ENCODE measurements around the gene MSMP. TPM values are rescaled to one million over a fixed set of nuclear protein-coding genes. Genes with fewer than 3 reads are reported as not detected.

Gene MSMP
- total and polyA plus RNA-seq, 10 of the 15 experiments (the other 5 are each of a cell fraction or from before 2014, with no cell fraction given), result 0.33 to 2.4 (median 0.86) TPM; not detected in 4

- peaks cover 51% of the 10 kb centered on the region for H3K79me2 ChIP-seq (ENCODE audit: control insufficient read depth, insufficient read depth, low read length)
- H4K20me1 ChIP-seq (ENCODE audit: control insufficient read depth, insufficient read depth), result no peaks in the 10 kb centered on the region; the same call in 1 of the 2 replicates
- ChIA-PET POLR2A (interaction anchor here (0.6 to 6.2 kb wide), 15 partner anchors 9 to 677 kb away, joined by 3 to 70 read pairs (median 5); partner anchors contain the start of genes ARHGEF39, CREB3, HINT2 and TLN1), CTCF (interaction anchor here (0.9 to 9.5 kb wide), 19 partner anchors 8 to 145 kb away, joined by 3 to 147 read pairs (median 6); partner anchors contain the start of genes ARHGEF39, CCDC107, CREB3 and HINT2), SMC1A (ENCODE audit: uncharacterized antibody, unreplicated experiment) (interaction anchor here (0.8 to 4.1 kb wide), 16 partner anchors 10 to 129 kb away, joined by 3 to 39 read pairs (median 5); partner anchors contain the start of genes ARHGEF39, CCDC107, CREB3 and SIT1), RAD21 (ENCODE audit: unreplicated experiment) (interaction anchor here (0.7 to 5.0 kb wide), 15 partner anchors 9 to 144 kb away, joined by 3 to 74 read pairs (median 4); partner anchors contain the start of genes CREB3, SPAG8 and TLN1)
- peak overlapping the region; percentile 75 for H3K27ac ChIP-seq (ENCODE audit: control insufficient read depth, insufficient read depth)
- 0 out of 3 replicates have a peak, but pooled peaks have one; percentile 0 for ATAC-seq
- no peaks in the 10 kb centered on the region for H3K27me3 ChIP-seq (replicated peaks in 1 of 2; ENCODE audit: control insufficient read depth in 2 of 2, insufficient read depth in 2 of 2, low read length in 1 of 2)
- peak overlapping the region; percentile 91 for H3K4me2 ChIP-seq (ENCODE audit: control insufficient read depth, insufficient read depth)
- no TSS peak for BruUV-seq (replicated peaks)
- peaks cover 7 to 27% of the 10 kb centered on the region in 2 experiments for H3K36me3 ChIP-seq (ENCODE audit: control insufficient read depth in 2 of 2, insufficient read depth in 2 of 2, low read length in 1 of 2)
- peak overlapping the region; percentile 99 for H3K4me3 ChIP-seq
- peak overlapping the region; percentile 82 for H3K9ac ChIP-seq (ENCODE audit: control insufficient read depth, insufficient read depth, low read length)
- peaks cover 4% of the 10 kb centered on the region for H3K4me1 ChIP-seq (ENCODE audit: control insufficient read depth, insufficient read depth, low read length)
- H2AFZ ChIP-seq (ENCODE audit: control insufficient read depth, low read depth, low read length), result peak overlapping the region; percentile 87
- in situ Hi-C loops (cut with MboI) (no loop called here), intact Hi-C loops (cut with micrococcal nuclease; ENCODE audit: unreplicated experiment) (loop anchor here (1.0 kb wide), 2 partner anchors 12 to 16 kb away; partner anchors contain the start of genes CREB3 and TLN1)
- TF ChIP-seq E2F8 (IDR thresholded peaks at IDR 0.05; ENCODE audit: low read depth, partially characterized antibody) (no peak), ZBTB11 (CRISPR knock-in tag; IDR thresholded peaks at IDR 0.05) (no peak), TCF7 (IDR thresholded peaks at IDR 0.05; ENCODE audit: borderline replicate concordance) (no peak)
- no peak for DNase-seq (ENCODE audit: low read depth, low spot score)
- FAIRE-seq, result no peak
- no peaks in the 10 kb centered on the region for H3K9me3 ChIP-seq (replicated peaks; ENCODE audit: control insufficient read depth, insufficient read depth, low read length)
- 1% methylated on average over 24 of the region's 24 CpGs for WGBS (ENCODE audit: insufficient coverage, insufficient replicate concordance, low lambda C conversion rate, missing lambda C conversion rate)
Measured at GRCh38 chr9:35748242-35748857, 5.7 kb downstream of the MSMP start.

All from GM12878 (cell line).